HG03039 (cell line): ENCODE data around the gene SLC5A11.
"Not testable (repeated sequence)": the region's sequence is repeated elsewhere in the genome, so short reads cannot be mapped to it uniquely, and the experiment has no call there.

Experiments
- ATAC-seq: cut with Tn5 transposase; IDR thresholded peaks from one replicate; pipeline ENCODE4 v1.9.1; 2021; ENCODE audit warnings: mild to moderate bottlenecking, moderate library complexity; ENCODE audit not compliant: unreplicated experiment

Gene SLC5A11

GRCh38 chr16:24834459-24835335 lies 11.1 kb upstream of the SLC5A11 start:
- ATAC-seq = no peak

GRCh38 chr16:24836836-24837235 lies 8.9 kb upstream of the SLC5A11 start:
- ATAC-seq = no peak

GRCh38 chr16:24837969-24838368 lies 7.8 kb upstream of the SLC5A11 start:
- ATAC-seq = no peak

DNA sequence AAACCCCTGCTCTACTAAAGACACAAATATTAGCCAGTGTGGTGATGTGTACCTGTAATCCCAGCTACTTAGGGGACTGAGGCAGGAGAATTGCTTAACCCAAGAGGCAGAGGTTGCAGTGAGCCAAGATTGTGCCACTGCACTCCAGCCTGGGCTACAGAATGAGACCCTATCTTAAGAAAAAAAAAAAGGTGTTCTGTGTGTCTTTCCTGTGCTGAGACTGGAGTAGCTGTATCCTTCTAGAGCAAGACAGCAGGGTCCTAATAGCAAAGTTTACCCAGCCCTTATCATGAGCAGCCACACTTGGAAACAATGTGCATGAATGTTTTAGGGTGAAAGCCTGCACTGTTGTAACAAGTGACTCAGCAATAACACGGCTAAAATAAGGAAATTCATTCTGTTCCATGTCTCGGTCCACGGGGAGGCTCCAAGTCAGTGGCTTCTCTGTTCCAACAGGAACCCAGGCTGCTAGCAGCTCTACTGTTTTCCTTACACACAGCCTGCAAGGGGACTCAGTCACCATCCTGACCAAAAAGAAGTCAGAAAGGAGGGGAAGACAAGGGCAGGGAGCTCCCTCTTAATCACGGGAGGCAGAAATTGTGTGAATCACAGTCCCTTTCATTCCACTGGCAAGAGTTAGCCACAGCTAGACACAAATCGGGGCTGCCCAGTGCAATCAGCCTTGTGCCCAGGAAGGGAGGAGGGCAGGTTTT lies 7.1 kb upstream of the SLC5A11 start:
- ATAC-seq = no peak

- no peak for ATAC-seq
These were observed 6.3 kb upstream of the SLC5A11 start for GRCh38 chr16:24839347-24839972.

GRCh38 chr16:24841291-24841690 lies 4.5 kb upstream of the SLC5A11 start:
- ATAC-seq = no peak

DNA sequence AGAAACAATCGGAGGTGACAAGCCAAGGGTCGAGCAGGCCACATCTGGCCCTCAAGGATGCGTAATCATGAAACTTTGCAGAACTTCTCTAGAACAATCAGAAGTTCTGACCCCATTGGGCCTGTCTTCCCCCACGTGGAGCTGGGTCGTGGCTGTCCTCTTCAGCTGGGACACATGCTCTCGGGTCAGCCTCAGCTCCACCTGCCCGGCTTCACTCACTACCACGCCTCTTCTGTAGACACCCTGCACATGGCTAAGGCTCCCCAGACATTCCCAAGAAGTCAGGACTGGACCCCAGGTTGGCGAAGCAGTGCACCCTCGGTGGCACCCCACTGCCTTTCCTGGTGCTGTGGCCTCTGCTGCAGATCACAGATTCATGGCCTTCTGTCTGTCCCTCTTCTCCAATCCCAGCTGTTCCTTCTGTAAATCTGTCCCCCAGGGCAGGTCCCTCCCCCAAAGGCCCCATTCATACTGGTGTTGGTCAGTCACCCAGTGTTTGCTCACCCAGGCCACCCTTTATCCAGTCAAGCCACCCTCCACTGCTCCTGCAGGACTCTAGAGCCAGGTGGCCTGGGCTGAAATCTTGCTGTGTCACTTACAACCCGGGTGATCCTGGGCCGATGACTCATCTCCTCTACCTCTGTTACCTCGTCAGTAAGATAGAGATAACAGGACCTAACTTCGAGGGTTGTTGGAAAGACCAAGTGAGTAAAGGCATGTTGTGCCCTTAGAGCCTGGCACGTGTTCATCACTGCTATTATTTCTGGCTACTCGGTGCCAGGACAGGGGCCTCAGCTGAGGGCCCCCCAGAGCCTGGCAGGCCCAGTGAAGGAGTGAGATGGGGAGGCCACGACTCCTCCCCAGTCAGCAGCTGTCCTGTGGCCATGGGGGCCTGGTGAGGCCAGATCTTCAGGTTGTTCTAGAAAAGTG lies 1.4 kb upstream of the SLC5A11 start:
- no peak for ATAC-seq

- not testable (repeated sequence) for ATAC-seq
These were observed 765 bp upstream of the SLC5A11 start for GRCh38 chr16:24845031-24845365.

DNA sequence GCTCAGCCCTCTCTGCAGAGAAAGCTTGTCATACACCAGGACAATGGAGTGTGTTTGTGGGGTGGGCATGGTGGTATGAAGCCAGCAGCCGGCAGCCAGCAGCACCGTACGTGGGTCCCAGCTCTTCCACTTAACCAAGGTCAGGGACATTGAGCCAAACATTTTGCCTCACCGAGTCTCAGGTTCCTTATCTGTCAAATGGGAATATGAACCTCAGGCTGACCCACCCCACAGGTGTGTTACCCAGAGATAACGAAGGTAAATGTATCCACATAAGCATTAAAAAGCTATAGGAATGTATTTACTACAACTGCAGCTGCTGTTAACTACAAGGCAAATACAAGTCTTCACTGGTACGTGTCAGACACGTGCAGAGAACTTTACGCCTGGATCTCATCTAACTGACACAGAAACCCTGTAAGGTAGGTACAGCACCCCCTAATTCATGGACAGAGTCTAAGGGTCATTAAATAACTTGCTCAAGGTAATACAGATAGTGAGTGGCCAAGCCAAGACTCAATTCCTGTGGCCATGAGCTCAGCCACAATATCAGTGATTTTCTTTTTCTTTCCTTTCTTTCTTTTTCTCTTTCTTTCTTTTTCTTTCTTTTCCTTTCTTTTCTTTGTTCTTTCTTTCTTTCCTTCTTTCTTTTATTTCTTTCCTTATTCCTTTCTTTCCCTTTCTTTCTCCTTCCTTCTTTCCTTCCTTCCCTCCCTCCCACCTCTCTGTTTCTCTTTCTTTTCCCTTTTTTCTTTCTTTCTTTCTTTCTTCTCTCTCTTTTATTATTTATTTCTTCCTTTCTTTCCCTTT lies 990 bp downstream of the SLC5A11 start:
- ATAC-seq = no peak

DNA sequence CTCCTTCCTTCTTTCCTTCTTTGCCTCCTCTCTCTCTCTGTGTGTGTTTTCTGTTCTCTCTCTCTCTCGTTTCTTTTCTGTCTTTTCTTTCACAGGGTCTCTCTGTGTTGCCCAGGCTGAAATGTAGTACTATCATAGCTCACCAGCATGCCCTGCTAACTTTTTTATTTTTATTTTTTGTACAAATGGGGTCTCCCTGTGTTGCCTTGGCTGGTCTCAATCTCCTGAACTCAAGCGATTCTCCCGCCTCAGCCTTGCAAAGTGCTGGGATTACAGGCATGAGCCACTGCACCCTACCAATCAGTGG lies 1.5 kb downstream of the SLC5A11 start:
- ATAC-seq = no peak

DNA sequence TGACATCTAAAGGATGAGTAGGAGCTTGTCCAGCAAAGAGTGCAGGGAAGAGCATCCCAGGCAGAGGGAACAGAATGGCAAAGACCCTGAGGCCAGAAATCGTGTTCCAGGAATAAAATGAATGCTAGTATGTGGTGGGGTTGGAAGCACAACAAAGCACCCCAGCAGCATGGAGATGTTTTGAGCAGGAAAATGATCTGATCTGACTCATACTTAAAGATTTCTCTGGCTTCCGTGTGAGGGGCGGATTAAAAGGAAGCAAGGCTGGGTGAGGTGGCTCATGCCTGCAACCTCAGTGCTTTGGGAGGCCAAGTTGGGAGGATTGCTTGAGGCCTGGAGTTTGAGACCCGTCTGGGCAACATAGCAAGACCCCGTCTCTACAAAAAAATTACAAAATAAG lies 2.3 kb downstream of the SLC5A11 start:
- no peak for ATAC-seq

DNA sequence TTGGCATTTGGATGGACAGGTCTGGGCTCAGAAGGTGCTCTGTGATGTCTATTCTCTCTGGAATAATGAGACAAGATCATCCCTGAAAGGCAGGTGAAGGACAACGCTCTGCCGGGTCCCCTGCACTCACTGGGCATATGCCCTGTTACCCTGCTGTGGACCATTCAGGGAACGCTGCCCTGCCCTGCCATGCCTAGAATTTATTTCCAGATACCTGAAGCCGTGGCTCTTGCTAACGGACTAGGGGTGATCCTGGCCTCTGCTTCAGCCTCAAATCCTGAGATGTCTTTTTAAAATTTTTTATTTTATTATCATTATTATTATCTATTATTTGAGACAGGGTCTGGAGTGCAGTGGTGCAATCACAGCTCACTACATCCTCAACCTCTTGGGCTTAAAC lies 3.9 kb downstream of the SLC5A11 start:
- no peak for ATAC-seq

DNA sequence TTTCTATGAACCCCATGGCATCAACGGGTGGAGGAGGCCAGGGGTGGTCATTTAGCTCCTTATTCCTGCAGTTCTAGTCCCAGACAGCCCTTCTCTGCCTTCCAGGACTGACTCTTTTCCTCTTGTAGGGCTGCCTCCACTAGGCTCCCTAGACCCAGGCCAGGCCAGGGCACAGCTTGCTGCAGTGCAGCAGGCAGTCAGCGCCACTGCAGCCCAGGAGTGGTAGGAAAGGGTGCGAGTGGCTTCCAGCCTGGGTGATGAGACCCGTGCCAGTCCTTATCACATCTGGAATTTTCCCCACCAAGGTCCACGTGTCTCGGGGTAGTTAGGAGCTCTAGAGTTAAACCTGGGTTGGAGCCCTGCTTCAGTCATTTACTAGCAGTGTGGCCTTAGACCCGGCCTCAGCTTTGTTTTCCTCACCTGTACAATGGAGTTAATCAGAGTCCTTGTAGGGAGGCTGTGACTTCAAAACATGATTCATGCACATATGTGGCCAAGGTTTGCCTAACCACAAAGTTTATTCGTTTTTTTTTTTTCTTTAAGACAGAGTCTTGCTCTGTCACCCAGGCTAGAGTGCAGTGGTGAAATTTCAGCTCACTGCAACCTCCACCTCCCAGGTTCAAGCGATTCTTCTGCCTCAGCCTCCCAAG lies 4.7 kb downstream of the SLC5A11 start:
- no peak for ATAC-seq

DNA sequence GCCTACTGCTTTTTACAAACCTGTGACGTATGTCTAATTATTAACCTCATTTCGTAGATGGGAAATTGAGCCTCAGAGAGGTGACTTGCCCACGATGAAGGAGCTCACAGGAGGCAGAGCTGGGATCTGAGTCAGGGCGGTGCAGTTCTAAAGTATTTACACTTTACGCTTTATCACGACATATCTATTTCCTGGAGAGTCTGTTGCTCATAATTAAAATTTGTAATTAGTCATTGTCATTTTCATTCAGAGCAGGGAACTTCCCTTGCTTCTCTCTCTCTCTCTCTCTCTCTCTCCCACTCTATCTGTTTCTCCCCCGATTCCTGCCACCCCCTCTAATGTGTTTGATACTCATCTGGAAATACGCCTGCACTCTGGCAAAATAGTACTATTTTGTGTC lies 5.9 kb downstream of the SLC5A11 start:
- ATAC-seq = no peak

- ATAC-seq = no peak
These were observed 6.5 kb downstream of the SLC5A11 start for GRCh38 chr16:24852281-24852721.

DNA sequence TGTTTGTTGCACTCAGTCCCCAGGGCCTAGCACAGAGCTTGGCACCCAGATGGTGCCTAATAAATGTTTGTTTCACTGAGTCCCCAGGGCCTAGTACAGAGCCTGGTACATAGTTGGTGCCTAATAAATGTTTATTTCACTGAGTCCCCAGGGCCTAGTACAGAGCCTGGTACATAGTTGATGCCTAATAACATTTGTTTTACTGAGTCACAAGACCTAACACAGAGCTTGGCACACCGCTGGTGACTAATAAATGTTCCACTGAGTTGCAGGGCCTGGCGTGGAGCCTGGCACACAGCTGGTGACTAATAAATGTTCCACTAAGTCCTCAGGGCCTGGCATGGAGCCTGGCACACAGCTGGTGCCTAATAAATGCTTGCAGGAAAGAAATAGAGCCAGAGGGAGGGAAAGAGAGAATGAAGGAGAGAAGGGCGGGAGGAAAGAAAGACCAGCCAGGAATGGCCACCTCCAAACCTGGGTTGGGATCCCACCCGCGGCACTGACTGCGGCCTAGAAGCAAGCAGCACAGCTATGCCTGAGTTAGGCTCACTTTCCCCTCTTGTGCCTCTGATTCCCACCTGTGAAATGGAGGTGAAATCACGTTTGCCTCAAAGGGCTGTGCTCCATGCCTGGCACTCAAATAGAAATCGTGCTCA lies 7.5 kb downstream of the SLC5A11 start:
- no peak for ATAC-seq

DNA sequence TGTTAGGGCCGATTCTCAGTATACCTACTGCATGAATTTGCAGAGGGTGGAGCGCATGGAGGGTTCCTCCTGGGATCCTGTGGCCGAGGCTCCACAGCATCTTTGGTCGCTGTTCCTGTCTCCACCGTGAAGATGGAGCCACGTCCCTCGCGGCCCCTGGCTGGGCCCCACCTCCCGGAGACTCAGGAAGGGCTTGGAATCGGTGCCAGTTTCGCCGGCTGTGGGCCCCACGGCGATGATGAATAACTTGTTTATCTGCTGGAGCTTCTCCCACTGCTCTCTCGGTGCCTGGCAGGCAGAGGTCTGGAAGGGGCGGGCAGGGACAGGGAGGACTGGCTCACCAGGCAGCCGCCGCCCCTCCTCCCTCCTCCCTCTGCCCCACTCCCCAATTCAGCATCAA lies 8.1 kb downstream of the SLC5A11 start:
- ATAC-seq = no peak

- no peak for ATAC-seq
These were observed 8.9 kb downstream of the SLC5A11 start for GRCh38 chr16:24854607-24855171.

DNA sequence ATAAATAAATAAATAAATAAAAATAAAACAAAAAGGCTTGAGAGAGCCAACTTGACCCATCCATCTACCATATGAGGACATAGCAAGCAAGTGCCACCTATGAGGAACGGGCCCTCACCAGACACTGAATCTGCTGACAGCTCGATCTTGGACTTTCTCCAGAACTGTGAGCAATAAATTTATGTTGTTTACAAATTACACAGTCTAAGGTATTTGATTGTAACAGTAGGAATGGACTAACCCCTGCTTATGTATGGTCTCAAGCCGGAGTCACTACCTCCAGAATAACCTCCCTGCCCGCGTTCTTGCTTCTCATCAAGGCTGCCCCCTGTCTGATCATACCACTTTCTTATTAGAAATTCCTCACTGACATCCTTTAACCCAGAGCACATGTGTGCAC lies 9.9 kb downstream of the SLC5A11 start:
- ATAC-seq = no peak
